C4-2B (cell line): ENCODE data around the gene C1orf21.

Experiments used
- CTCF ChIP-seq: fragments of 450-650 bp; conservative IDR thresholded peaks from 2 replicates; pipeline ENCODE4 v1.5.1; 2017; ENCODE audit warnings: mild to moderate bottlenecking
- ZFX ChIP-seq: fragments of 450-650 bp; IDR thresholded peaks from 2 replicates; pipeline ENCODE4 v1.6.1; 2017

- no peak for TF ChIP-seq CTCF
- TF ChIP-seq ZFX: no peak
These were observed 29.9 kb upstream of the C1orf21 start for GRCh38 chr1:184356891-184357290.
